Retina (tissue), 1 donor: ENCODE results near the gene LDB2.

ENCODE experiments used
- DNase-seq: peaks from one replicate; pipeline ENCODE4 v3.0.0-alpha.2; 2016

LDB2 gene

GRCh38 chr4:16713696-16714095, 184.7 kb downstream of the LDB2 start:
- DNase-seq, result no peak

GRCh38 chr4:16713271-16713670, 185.2 kb downstream of the LDB2 start:
- no peak for DNase-seq

- no peak for DNase-seq
Measured at GRCh38 chr4:16710198-16710597, 188.2 kb downstream of the LDB2 start.

GRCh38 chr4:16707874-16708273, 190.6 kb downstream of the LDB2 start:
- no peak for DNase-seq

- no peak for DNase-seq
Measured at GRCh38 chr4:16706251-16706650, 192.2 kb downstream of the LDB2 start.

- no peak for DNase-seq
Measured at GRCh38 chr4:16705341-16705740, 193.1 kb downstream of the LDB2 start.

- no peak for DNase-seq
Measured at GRCh38 chr4:16704489-16704888, 194.0 kb downstream of the LDB2 start.

- no peak for DNase-seq
Measured at GRCh38 chr4:16695896-16696295, 202.5 kb downstream of the LDB2 start.

- no peak for DNase-seq
Measured at GRCh38 chr4:16694884-16695276, 203.6 kb downstream of the LDB2 start.

GRCh38 chr4:16694173-16694883, 204.1 kb downstream of the LDB2 start:
- DNase-seq, result no peak

GRCh38 chr4:16693641-16694040, 204.8 kb downstream of the LDB2 start:
- no peak for DNase-seq

GRCh38 chr4:16692961-16693506, 205.4 kb downstream of the LDB2 start:
- no peak for DNase-seq

- no peak for DNase-seq
Measured at GRCh38 chr4:16692524-16692923, 205.9 kb downstream of the LDB2 start.

- no peak for DNase-seq
Measured at GRCh38 chr4:16692046-16692445, 206.4 kb downstream of the LDB2 start.

GRCh38 chr4:16691450-16691849, 207.0 kb downstream of the LDB2 start:
- no peak for DNase-seq

GRCh38 chr4:16687845-16688244, 210.6 kb downstream of the LDB2 start:
- no peak for DNase-seq

- DNase-seq, result no peak
Measured at GRCh38 chr4:16687011-16687410, 211.4 kb downstream of the LDB2 start.

- no peak for DNase-seq
Measured at GRCh38 chr4:16686195-16686594, 212.2 kb downstream of the LDB2 start.

- no peak for DNase-seq
Measured at GRCh38 chr4:16685536-16685935, 212.9 kb downstream of the LDB2 start.

GRCh38 chr4:16684935-16685334, 213.5 kb downstream of the LDB2 start:
- DNase-seq, result no peak

- no peak for DNase-seq
Measured at GRCh38 chr4:16684097-16684496, 214.3 kb downstream of the LDB2 start.

GRCh38 chr4:16682975-16683374, 215.5 kb downstream of the LDB2 start:
- no peak for DNase-seq

- no peak for DNase-seq
Measured at GRCh38 chr4:16677001-16677944, 221.2 kb downstream of the LDB2 start.

GRCh38 chr4:16676230-16676770, 222.1 kb downstream of the LDB2 start:
- DNase-seq, result peak; percentile 36
